NCI-H146 (cell line): ENCODE data around the gene BPIFA1.

Source experiments
- DNase-seq: peaks from one replicate; lab custom pipeline; 2025; lab: John Stamatoyannopoulos, UW

BPIFA1 gene

DNA sequence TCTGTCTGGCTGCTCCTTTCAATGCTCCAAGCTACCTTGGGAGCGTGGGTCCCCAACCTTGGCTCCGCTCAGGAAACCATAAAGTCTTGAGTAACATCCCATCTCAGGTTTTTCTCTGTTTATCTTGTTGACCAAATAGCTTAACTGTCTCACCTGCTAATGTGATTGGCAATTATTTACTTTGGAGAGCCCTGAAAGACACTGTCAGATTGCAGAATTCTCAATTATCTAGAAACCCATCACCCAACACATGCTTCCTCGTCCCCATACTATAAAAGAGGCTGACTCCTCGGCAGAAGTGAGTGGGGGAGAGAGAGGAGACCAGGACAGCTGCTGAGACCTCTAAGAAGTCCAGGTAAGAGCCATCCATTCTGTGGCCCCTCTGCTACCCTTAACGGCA, at the start of gene BPIFA1:
Gene BPIFA1, plus strand, starts transcription at position 301 of the 400 bp plus-strand sequence. CDS start 1,716 bp downstream, outside the sequence.
- DNase-seq, result no peak

- no peak for DNase-seq
Observed at GRCh38 chr20:33187491-33187890, 48.3 kb upstream of the BPIFA1 start.

DNA sequence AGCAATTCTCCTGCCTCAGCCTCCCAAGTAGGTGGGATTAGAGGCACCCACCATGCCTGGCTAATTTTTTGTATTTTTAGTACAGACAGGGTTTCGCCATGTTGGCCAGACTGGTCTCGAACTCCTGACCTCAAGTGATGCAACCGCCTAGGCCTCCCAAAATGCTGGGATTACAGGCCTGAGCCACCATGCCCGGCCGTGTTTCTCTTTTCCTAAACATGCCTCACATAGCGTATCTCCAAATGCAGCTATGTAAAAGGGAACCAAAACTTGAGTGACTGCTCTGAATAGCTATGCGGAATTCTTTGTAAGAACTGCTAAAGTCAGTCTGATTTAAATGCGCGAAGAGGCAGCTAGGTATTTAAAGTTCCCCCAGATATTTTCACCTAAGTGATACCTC, 47.4 kb upstream of the BPIFA1 start:
- DNase-seq, result no peak

DNA sequence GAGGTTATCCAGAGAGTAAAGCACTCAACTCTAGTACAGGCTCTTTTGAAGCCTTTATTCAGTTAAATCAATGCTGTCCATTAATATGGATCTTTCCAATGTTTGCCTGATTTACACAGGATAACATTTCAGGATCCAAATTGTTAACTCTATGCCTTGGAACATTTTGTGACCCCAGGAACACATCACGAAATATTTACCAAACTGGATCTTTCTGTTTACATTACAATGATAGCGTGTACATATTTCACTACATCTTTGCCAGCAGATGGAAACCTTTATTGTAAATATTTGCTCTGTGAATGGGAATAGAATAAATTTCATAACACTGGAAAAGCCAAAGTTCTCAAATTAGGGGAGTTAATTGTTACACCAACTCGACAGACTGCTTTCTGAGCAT, 44.3 kb upstream of the BPIFA1 start:
- DNase-seq, result no peak

- DNase-seq, result no peak
Observed at GRCh38 chr20:33191955-33192354, 43.8 kb upstream of the BPIFA1 start.

- no peak for DNase-seq
Observed at GRCh38 chr20:33192912-33193501, 42.8 kb upstream of the BPIFA1 start.

DNA sequence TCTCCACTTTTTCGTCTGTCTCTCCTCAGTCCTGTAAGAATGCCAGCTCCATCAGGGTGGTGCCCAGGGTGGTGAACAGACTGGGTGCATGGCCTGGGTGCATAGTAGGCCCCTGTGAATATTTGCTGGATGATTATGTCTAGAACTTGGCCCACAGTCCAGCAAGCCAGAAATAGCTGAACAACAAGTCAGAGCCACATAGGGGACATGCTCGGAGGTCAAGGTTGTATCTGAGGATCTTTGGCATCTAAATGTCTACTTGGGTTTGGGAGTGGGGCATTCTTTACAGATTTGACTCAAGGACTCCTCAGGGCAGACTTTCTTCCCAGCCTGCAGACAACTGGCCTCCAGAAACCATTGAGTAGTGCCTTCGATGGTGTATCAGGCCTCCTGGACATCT, 36.8 kb upstream of the BPIFA1 start:
- DNase-seq, result no peak

DNA sequence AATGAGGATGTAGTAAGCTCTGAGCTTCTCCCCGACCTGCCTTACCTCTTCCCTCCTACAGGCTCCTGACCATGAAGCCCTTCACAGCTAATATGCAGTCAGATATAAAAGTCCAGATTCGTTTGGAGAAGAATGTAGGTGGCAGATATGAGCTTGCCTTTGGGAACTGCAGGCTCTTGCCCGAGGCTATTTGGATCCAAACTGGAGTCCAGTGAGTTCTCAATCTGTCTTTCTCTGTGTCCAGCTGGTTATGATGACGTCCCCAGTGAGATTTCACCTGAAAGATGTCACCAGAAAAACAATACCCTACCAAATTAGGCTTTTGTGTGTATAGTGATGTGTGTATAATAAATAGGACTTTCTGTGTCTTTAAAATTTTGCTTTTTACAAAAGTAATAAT, 33.3 kb upstream of the BPIFA1 start:
- no peak for DNase-seq

GRCh38 chr20:33203444-33203843, 32.4 kb upstream of the BPIFA1 start:
- no peak for DNase-seq

- no peak for DNase-seq
Observed at GRCh38 chr20:33209789-33210188, 26.0 kb upstream of the BPIFA1 start.

DNA sequence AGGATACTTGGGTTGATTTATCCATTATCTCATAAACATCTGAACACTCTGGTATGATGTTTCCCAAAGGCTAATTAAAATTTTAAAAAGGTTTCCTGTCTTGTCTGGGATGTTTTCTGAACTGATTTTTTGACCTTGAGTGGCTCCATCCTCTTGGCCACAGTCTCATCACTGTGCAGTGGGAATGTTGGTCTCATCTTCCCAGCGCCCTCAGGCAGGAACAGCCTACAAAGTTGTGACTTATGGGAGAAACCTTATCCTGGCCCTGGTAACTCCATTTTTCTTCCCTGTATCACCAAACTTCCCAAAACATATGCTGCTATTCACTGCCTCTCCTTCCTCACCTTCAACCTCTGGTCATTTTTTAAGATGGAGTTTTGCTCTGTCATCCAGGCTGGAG, 25.4 kb upstream of the BPIFA1 start:
- DNase-seq, result no peak

DNA sequence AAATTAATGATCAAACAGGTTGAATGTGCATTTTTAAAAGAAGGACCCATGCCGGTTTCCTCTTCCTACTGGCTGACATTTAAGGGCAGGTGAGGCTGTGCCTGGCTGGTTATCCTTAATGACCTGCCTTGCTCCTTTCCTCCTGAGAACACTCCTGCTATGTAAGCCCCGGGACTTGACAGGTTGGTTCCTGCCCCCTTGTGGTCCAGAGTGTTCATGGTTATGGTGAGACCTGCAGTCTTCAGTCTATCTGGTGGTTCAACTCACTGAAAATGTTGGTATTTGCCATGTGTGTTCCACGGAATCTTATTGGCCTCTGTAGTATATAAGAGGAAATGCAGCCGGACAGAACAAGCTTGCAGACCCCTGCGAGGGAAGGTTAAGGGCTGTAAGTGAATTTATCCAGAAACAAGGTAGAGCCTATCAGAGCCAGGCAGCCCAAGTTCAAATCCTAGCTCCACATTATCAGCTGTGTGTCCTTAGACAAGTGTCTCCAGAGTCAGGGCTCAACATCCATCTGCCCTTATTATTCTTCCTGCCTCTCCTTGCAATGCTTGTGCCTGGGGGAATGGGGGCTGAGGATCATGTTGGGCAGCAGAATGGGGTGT, 23.9 kb upstream of the BPIFA1 start:
- peak; percentile 74 for DNase-seq

- DNase-seq, result no peak
Observed at GRCh38 chr20:33217052-33217451, 18.7 kb upstream of the BPIFA1 start, which contains the start of gene BPIFA3. BPIFA3 (plus strand) TSS chr20:33217352; CDS start chr20:33217537, 185 bp downstream.

GRCh38 chr20:33224399-33224798, 11.4 kb upstream of the BPIFA1 start:
- no peak for DNase-seq

- no peak for DNase-seq
Observed at GRCh38 chr20:33229843-33230242, 6.0 kb upstream of the BPIFA1 start.

DNA sequence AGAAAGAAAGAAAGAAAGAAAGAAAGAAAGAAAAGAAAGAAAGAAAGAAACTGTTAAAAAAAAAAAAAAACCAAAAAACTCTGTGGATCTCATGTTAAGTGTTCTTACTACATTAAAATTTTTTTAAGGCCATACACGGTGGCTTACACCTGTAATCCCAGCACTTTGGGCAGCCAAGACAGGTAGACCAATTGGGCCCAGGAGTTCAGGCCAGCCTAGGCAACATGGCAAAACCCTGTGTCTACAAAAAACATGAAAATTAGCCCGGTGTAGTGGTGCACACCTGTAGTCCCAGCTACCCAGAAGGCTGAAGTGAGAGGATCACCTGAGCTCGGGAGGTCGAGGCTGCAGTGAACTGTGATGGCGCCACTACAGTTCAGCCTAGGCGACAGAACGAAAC, 4.6 kb upstream of the BPIFA1 start:
- DNase-seq, result no peak

DNA sequence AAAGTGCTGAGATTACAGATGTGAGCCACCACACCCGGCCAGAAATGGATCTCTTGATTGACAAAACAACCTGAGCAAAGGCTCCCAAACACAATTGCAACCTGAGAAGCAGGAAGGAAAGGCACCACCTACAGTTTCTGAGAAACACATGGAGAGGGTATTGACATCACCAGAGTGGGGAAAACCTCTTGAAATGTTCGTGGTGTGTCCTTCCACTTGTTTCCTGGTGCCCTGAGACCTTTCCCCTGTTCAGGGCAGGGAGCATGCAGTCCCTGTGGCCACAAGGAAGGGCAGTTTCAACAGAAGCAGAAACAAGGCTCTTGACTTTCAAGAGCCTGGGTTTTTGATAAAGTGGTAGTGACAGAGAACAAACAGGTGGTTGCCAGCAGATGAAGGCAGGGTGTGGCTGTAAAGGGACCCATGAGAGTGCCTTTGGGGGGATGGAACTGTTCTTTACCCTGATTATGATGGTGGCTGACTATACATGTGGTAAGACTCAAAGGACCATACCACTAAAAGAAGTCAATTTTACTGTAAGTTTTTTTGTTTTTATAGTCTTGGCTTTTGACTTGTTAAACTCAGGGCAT, 3.2 kb upstream of the BPIFA1 start:
- no peak for DNase-seq

- no peak for DNase-seq
Observed at GRCh38 chr20:33233129-33233774, 2.5 kb upstream of the BPIFA1 start.

- DNase-seq, result no peak
Observed at GRCh38 chr20:33234050-33234449, 1.7 kb upstream of the BPIFA1 start.

DNA sequence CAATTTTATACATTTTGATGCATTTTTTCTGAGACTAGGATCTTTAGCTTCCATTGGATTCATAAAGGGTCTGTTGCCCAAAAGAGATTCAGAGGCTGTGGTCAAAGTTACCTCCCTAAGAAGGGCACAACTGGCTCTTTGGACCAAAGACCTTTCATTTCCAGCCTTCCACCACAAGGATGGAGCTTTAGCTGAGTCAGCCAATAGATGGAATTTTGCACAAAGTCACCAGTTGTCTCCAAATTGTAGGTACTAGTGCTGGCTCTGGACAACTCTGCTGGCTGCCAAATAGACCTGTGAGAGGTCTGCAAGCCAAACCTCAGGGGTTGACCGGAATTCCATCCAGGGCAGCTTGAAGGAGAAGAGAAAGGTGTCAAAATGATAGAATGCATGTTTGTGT, 555 bp downstream of the BPIFA1 start:
- DNase-seq, result no peak

DNA sequence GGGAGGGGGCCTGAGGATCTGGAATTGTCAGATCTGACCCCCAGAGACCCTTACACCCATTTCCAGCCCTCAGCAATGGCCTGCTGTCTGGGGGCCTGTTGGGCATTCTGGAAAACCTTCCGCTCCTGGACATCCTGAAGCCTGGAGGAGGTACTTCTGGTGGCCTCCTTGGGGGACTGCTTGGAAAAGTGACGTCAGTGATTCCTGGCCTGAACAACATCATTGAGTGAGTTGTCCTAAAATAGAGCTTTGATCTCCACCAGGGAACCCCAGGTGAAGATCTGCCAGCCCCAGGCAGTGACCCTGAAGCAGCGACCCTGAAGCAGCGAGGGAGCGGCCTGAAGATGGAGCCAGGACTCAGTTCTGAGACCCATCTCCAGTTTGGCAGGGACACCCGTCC, 2.2 kb downstream of the BPIFA1 start:
- no peak for DNase-seq

DNA sequence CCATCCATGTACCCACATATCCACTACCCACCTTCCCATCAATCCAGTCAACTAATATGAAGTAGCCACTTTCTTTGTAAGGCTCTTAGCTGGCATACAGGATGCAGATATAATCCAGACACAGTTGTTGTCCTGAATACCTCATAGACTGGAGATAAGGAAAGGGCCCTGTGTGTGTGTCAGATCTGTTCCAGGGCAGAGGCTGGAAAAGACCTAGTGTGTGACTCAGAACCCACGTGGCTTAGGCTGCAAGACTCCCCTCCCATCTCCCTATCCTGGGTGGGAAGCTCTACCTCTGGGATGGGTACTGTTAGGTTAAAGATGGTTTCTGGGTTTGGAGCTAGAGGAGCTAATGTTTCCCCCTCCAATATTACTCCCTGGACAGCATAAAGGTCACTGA, 3.6 kb downstream of the BPIFA1 start:
- no peak for DNase-seq
